Ascending aorta (tissue), 2 donors: ENCODE results near the gene TMEM233. TPM values are rescaled to one million over a fixed set of nuclear protein-coding genes. Genes with fewer than 3 reads are reported as not detected.
"Not testable (repeated sequence)": the region's sequence is repeated elsewhere in the genome, so short reads cannot be mapped to it uniquely, and the experiment has no call there.

Source experiments
- DNase-seq, 2 donors: peaks; one replicate each; pipeline ENCODE4 v3.0.0-alpha.2; 2019; ENCODE audit warnings: low spot score in 2 of 2
- H3K27ac ChIP-seq, 2 donors: fragments of 200-600 bp; sonication (generic); one replicate each; pipeline ENCODE4 v1.5.1; 2016 to 2017; ENCODE audit warnings: mild to moderate bottlenecking in 1 of 2
- H3K27me3 ChIP-seq: fragments of 200-600 bp; sonication (generic); one replicate; pipeline ENCODE4 v1.5.1; 2017
- H3K36me3 ChIP-seq, 2 donors: fragments of 200-600 bp; sonication (generic); one replicate each; pipeline ENCODE4 v1.5.1; 2016
- H3K4me1 ChIP-seq, 2 donors: fragments of 200-600 bp; sonication (generic); one replicate each; pipeline ENCODE4 v1.5.1; 2016 to 2017; ENCODE audit warnings: mild to moderate bottlenecking in 1 of 2
- H3K4me3 ChIP-seq, 2 donors: fragments of 200-600 bp; sonication (generic); one replicate each; pipeline ENCODE4 v1.5.1; 2016 to 2017; ENCODE audit warnings: mild to moderate bottlenecking in 1 of 2
- H3K9me3 ChIP-seq, 2 donors: fragments of 200-600 bp; sonication (generic); one replicate each; pipeline ENCODE4 v1.5.1; 2016
- intact Hi-C: fragments of 100-400 bp; cut with DNase I; formaldehyde crosslinking; loops from one replicate; pipeline ENCODE4 v1.15.1; 2023
- total RNA-seq: library from RNA; depleted of rRNA; stranded (reverse); fragments of >200 nt; gene quantifications from one replicate; pipeline ENCODE4 v1.1.0, GENCODE V29; 2016
- TF ChIP-seq, protein P1 (sequence below), 3 experiments: fragments of 200-600 bp in 2 of 3; fragments of 450-650 bp in 1 of 3; sonication (generic) in 2 of 3; IDR thresholded peaks; one replicate each; pipeline ENCODE4 v1.5.1; 2016 to 2019; ENCODE audit warnings: antibody characterized with exemption in 3 of 3, mild to moderate bottlenecking in 1 of 3, moderate library complexity in 1 of 3

TMEM233 gene
- total RNA-seq, 1 donor from 2014 or later, result not detected

- no peaks in the 10 kb centered on the region for H3K27me3 ChIP-seq
- intact Hi-C loops, result no loop called here
- peaks cover 0 to 19% of the 10 kb centered on the region in 2 donors for H3K9me3 ChIP-seq
- TF ChIP-seq, protein P1, sequence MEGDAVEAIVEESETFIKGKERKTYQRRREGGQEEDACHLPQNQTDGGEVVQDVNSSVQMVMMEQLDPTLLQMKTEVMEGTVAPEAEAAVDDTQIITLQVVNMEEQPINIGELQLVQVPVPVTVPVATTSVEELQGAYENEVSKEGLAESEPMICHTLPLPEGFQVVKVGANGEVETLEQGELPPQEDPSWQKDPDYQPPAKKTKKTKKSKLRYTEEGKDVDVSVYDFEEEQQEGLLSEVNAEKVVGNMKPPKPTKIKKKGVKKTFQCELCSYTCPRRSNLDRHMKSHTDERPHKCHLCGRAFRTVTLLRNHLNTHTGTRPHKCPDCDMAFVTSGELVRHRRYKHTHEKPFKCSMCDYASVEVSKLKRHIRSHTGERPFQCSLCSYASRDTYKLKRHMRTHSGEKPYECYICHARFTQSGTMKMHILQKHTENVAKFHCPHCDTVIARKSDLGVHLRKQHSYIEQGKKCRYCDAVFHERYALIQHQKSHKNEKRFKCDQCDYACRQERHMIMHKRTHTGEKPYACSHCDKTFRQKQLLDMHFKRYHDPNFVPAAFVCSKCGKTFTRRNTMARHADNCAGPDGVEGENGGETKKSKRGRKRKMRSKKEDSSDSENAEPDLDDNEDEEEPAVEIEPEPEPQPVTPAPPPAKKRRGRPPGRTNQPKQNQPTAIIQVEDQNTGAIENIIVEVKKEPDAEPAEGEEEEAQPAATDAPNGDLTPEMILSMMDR (IDR thresholded peaks at IDR 0.05), result peak in 2 of 3 experiments; percentile 18 to 33
- no peaks in the 10 kb centered on the region for H3K36me3 ChIP-seq
- no peak for DNase-seq
- H3K4me3 ChIP-seq, result no peak overlapping the region
- no peak overlapping the region for H3K27ac ChIP-seq
- H3K4me1 ChIP-seq, result no peaks in the 10 kb centered on the region
These were observed 55.7 kb downstream of the TMEM233 start for GRCh38 chr12:119649202-119649808.

- intact Hi-C loops, result no loop called here
- no peaks in the 10 kb centered on the region for H3K36me3 ChIP-seq
- H3K27ac ChIP-seq, result no peak overlapping the region
- H3K9me3 ChIP-seq, result peaks cover 0 to 19% of the 10 kb centered on the region in 2 donors
- H3K4me1 ChIP-seq, result no peaks in the 10 kb centered on the region
- H3K27me3 ChIP-seq, result no peaks in the 10 kb centered on the region
- no peak overlapping the region for H3K4me3 ChIP-seq
- TF ChIP-seq, protein P1 (IDR thresholded peaks at IDR 0.05), result no peak
- DNase-seq, result no peak
These were observed 59.1 kb downstream of the TMEM233 start for GRCh38 chr12:119652665-119653064.

DNA sequence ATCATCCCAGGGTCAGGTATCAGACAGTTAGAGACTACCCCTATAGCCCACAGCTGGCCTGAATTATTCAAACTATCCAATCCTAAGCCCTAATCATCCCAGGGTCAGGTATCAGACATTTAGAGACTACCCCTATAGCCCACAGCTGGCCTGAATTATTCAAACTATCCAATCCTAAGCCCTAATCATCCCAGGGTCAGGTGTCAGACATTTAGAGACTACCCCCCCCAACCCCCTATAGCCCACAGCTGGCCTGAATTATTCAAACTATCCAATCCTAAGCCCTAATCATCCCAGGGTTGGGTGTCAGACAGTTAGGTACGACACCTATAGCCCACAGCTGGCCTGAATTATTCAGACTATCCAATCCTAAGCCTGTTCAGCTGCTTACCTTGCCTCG lies 63.4 kb downstream of the TMEM233 start:
- H3K27me3 ChIP-seq, H3K4me1 ChIP-seq, H3K27ac ChIP-seq, H3K36me3 ChIP-seq, DNase-seq, H3K4me3 ChIP-seq, intact Hi-C loops: not testable (repeated sequence)
- peaks cover 0 to 19% of the 10 kb centered on the region in 2 donors for H3K9me3 ChIP-seq

- DNase-seq, H3K4me3 ChIP-seq, H3K36me3 ChIP-seq, H3K27me3 ChIP-seq, H3K4me1 ChIP-seq, H3K27ac ChIP-seq, intact Hi-C loops: not testable (repeated sequence)
- H3K9me3 ChIP-seq, result peaks cover 0 to 11% of the 10 kb centered on the region in 2 donors
These were observed 64.6 kb downstream of the TMEM233 start for GRCh38 chr12:119658166-119658565.

DNA sequence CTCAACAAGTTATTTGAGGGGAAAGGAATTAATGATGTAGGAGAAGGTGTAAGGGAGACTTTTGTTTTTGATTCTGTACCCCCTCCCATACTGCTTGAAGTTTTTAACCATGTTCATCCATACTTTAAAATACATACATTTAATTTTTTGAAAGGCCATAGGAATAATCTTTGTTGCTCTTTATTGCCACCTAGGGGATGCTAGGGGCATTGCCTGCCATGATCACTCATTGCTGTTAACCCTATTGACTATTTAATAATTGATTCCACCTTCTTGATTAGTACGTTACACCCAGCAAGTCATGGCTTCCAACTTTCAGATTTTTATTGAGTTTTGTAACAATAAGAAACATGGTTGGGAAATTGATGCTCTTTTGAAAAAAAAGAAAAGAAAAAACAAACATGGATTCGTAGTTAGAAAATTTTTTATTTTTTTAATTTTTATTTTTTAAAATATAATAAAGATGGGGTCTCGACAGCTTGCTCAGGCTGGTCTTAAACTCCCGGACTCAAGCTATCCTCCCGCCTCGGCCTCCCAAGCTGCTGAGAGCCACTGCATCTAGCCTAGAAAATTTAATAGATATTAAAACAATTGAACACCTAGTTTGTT lies 65.8 kb downstream of the TMEM233 start:
- DNase-seq, result no peak
- no peak overlapping the region for H3K27ac ChIP-seq
- H3K36me3 ChIP-seq, result no peaks in the 10 kb centered on the region
- intact Hi-C loops, result no loop called here
- TF ChIP-seq, protein P1 (IDR thresholded peaks at IDR 0.05), result peak; percentile 19 to 80 (median 80)
- no peaks in the 10 kb centered on the region for H3K4me1 ChIP-seq
- no peak overlapping the region for H3K4me3 ChIP-seq
- H3K27me3 ChIP-seq, result no peaks in the 10 kb centered on the region
- no peaks in the 10 kb centered on the region for H3K9me3 ChIP-seq

GRCh38 chr12:119660076-119660475 lies 66.5 kb downstream of the TMEM233 start:
- no peak overlapping the region for H3K27ac ChIP-seq
- H3K9me3 ChIP-seq, result no peaks in the 10 kb centered on the region
- H3K36me3 ChIP-seq, result no peaks in the 10 kb centered on the region
- H3K4me1 ChIP-seq, result no peaks in the 10 kb centered on the region
- H3K4me3 ChIP-seq, result no peak overlapping the region
- TF ChIP-seq, protein P1 (IDR thresholded peaks at IDR 0.05), result no peak
- no peaks in the 10 kb centered on the region for H3K27me3 ChIP-seq
- no peak for DNase-seq
- intact Hi-C loops, result loop anchor here (10.0 kb wide), 1 partner anchor 1645 kb away; the partner anchor contains the start of gene RFC5
